Measurements from ENCODE around the gene SLC38A10.

The SLC38A10 gene

DNA sequence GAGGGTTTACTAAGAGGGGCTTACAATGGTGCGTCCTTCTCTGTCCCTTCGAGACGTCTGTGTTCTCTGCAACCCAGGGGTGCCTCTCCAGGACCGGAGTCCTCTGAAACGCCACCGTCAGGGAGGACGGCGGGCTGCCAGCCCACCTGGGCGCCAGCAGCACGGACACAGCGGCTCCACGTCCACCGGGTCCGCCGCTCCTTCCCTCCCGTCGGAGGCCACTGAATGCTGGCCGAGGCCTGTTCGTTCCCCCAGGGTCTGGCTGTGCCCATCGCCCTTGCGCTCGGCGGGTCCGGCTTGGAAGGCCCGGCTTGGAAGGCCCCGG, 56.7 kb downstream of the SLC38A10 start:
- H3K4me3 ChIP-seq (ENCODE audit: insufficient read depth in 1 of 2, low read depth in 1 of 2, low read length in 2 of 2), result peak overlapping the region; percentile 93 to 98
- H3K4ac ChIP-seq (ENCODE audit: low read depth in 1 of 2, low read length in 2 of 2), result peak overlapping the region in 1 of 2 experiments; percentile 84
- H3K18ac ChIP-seq (ENCODE audit: low read depth in 1 of 2, low read length in 2 of 2), result peak overlapping the region in 1 of 2 experiments; percentile 74

DNA sequence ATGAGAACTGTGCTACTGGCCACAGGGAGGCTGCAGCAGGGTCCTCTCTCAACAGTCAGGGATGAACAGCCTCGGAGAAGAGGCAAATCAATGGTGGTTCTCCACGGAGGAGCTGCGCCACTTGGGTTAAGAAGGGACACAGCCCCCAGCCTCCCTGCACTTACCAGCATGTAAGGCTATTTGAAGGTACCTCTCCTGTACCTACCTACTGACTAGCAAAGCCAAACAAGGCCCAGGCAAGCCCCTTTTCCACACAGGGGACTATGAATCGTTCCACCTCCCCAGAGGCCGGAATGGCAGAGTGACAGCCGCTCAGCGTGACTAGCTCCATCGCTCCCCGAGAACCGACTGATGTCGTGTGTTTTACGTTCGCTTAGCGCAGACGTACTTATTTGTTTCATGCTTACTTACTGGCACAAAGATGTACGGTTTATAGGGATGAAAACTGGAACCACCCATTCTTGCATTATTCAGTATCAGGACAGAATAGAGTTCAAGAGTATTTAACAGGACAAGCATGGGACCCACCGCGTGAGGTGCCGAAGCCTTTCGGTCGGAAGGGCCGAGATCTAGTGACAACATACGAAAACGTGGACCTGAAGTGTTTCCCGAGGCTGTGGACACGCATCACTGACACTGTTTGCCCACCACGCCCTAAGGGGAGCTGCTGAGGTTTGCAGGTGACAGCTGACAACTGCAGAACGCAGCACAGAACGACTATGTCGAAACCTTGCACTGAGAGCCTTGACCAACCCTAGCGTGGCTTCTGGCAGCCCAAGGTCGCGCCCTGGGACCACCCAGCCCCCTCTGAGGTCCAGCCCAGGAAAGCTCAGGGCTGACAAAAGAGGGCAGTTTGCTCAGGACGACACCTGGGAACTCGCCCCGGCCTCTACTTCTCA, 57.3 kb downstream of the SLC38A10 start:
- H3K4ac ChIP-seq (ENCODE audit: low read depth in 1 of 2, low read length in 2 of 2), result no peak overlapping the region
- 66% methylated on average over 36 of the region's 36 CpGs for WGBS
- DNase-seq, result no peak
- peak overlapping the region; percentile 92 for H3K4me2 ChIP-seq (ENCODE audit: low read length, poor library complexity, severe bottlenecking)
- H2BK12ac ChIP-seq (ENCODE audit: low read length in 2 of 2), result no peak overlapping the region
- H3K18ac ChIP-seq (ENCODE audit: low read depth in 1 of 2, low read length in 2 of 2), result no peak overlapping the region
- H3K9me3 ChIP-seq (ENCODE audit: control insufficient read depth, low read length), result no peaks in the 10 kb centered on the region
- peak overlapping the region; percentile 93 for H3K9ac ChIP-seq (ENCODE audit: low read length)
- no peak overlapping the region for H2BK15ac ChIP-seq (ENCODE audit: low read depth, poor library complexity, severe bottlenecking)
- H3K4me3 ChIP-seq (ENCODE audit: insufficient read depth in 1 of 2, low read depth in 1 of 2, low read length in 2 of 2), result peak overlapping the region; percentile 93 to 98
- H3K4me1 ChIP-seq (ENCODE audit: control insufficient read depth, insufficient read depth, low read depth, low read length), result peaks cover 43% of the 10 kb centered on the region
- no peak overlapping the region for H2AK5ac ChIP-seq (ENCODE audit: low read length, severe bottlenecking)
- H2AFZ ChIP-seq (ENCODE audit: low read depth, low read length), result peak overlapping the region; percentile 15
- peaks cover 17 to 65% of the 10 kb centered on the region in 2 experiments for H3K36me3 ChIP-seq (ENCODE audit: control insufficient read depth in 1 of 2, insufficient read depth in 2 of 2, low read depth in 1 of 2, low read length in 2 of 2)
- no peaks in the 10 kb centered on the region for H3K27me3 ChIP-seq (ENCODE audit: control insufficient read depth in 1 of 2, insufficient read depth in 1 of 2, low read length in 2 of 2)
- H3K79me1 ChIP-seq (replicated peaks; ENCODE audit: low read length, poor library complexity, severe bottlenecking), result peaks cover 71% of the 10 kb centered on the region
- no peak overlapping the region for H4K8ac ChIP-seq (ENCODE audit: low read length)
- no peak overlapping the region for H2BK5ac ChIP-seq (ENCODE audit: low read depth, low read length, poor library complexity, severe bottlenecking)
- no peak overlapping the region for H4K91ac ChIP-seq (ENCODE audit: low read length)
- H2BK120ac ChIP-seq (ENCODE audit: low read depth, low read length), result no peak overlapping the region
- H3K23ac ChIP-seq (ENCODE audit: low read length in 2 of 2), result peak overlapping the region in 1 of 2 experiments; percentile 57
- peak overlapping the region in 1 of 2 experiments; percentile 19 for H3K14ac ChIP-seq (ENCODE audit: low read length in 2 of 2)
- no peak overlapping the region for H3K27ac ChIP-seq (ENCODE audit: low read length, poor library complexity, severe bottlenecking)

More for the DNA sequence above, 56.7 kb downstream of the SLC38A10 start:
- Histone ChIP-seq H3K14ac (ENCODE audit: low read length in 2 of 2) (peak overlapping the region in 1 of 2 experiments; percentile 94), H4K8ac (ENCODE audit: low read length) (peak overlapping the region; percentile 82), H3K4me2 (ENCODE audit: low read length, poor library complexity, severe bottlenecking) (peak overlapping the region; percentile 92), H2BK12ac (ENCODE audit: low read length in 2 of 2) (peak overlapping the region in 1 of 2 experiments; percentile 11), H2BK15ac (ENCODE audit: low read depth, poor library complexity, severe bottlenecking) (no peak overlapping the region), H2BK120ac (ENCODE audit: low read depth, low read length) (peak overlapping the region; percentile 43), H3K27me3 (ENCODE audit: control insufficient read depth in 1 of 2, insufficient read depth in 1 of 2, low read length in 2 of 2) (no peaks in the 10 kb centered on the region), H3K23ac (ENCODE audit: low read length in 2 of 2) (peak overlapping the region in 1 of 2 experiments; percentile 99), H3K9ac (ENCODE audit: low read length) (peak overlapping the region; percentile 93), H3K27ac (ENCODE audit: low read length, poor library complexity, severe bottlenecking) (no peak overlapping the region), H4K91ac (ENCODE audit: low read length) (peak overlapping the region; percentile 81), H3K36me3 (ENCODE audit: control insufficient read depth in 1 of 2, insufficient read depth in 2 of 2, low read depth in 1 of 2, low read length in 2 of 2) (peaks cover 17 to 65% of the 10 kb centered on the region in 2 experiments), H3K79me1 (replicated peaks; ENCODE audit: low read length, poor library complexity, severe bottlenecking) (peaks cover 70% of the 10 kb centered on the region), H3K4me1 (ENCODE audit: control insufficient read depth, insufficient read depth, low read depth, low read length) (peaks cover 43% of the 10 kb centered on the region), H3K9me3 (ENCODE audit: control insufficient read depth, low read length) (no peaks in the 10 kb centered on the region), H2BK5ac (ENCODE audit: low read depth, low read length, poor library complexity, severe bottlenecking) (no peak overlapping the region), H2AFZ (ENCODE audit: low read depth, low read length) (peak overlapping the region; percentile 83), H2AK5ac (ENCODE audit: low read length, severe bottlenecking) (no peak overlapping the region)
- WGBS, result 1% methylated on average over 26 of the region's 26 CpGs
- DNase-seq, result no peak

DNA sequence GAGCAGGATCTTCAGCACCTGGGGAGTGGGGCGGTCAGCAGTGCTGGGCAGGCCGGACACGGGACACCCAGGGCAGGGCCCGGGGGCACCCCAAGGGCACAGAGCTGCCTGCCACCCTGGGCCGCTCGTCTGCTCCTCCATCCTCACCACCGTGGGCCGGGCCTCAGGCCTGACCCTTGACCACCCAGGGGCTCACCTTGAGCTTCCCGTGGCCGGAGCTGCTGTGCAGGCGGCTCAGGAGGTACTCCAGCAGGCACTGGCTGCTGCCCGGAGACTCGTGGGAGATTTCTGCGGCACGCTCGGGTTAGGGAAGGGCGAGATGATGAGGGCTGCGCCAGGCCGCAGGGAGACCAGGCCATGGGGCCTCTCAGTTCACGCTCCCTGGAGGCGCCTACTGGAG, 58.3 kb downstream of the SLC38A10 start:
- Histone ChIP-seq H4K8ac (ENCODE audit: low read length) (no peak overlapping the region), H3K27me3 (ENCODE audit: control insufficient read depth in 1 of 2, insufficient read depth in 1 of 2, low read length in 2 of 2) (no peaks in the 10 kb centered on the region), H3K9me3 (ENCODE audit: control insufficient read depth, low read length) (no peaks in the 10 kb centered on the region), H3K14ac (ENCODE audit: low read length in 2 of 2) (no peak overlapping the region), H3K36me3 (ENCODE audit: control insufficient read depth in 1 of 2, insufficient read depth in 2 of 2, low read depth in 1 of 2, low read length in 2 of 2) (peaks cover 12 to 66% of the 10 kb centered on the region in 2 experiments), H3K23ac (ENCODE audit: low read length in 2 of 2) (no peak overlapping the region), H3K27ac (ENCODE audit: low read length, poor library complexity, severe bottlenecking) (no peak overlapping the region), H2BK5ac (ENCODE audit: low read depth, low read length, poor library complexity, severe bottlenecking) (no peak overlapping the region), H3K79me1 (replicated peaks; ENCODE audit: low read length, poor library complexity, severe bottlenecking) (peaks cover 75% of the 10 kb centered on the region), H4K91ac (ENCODE audit: low read length) (no peak overlapping the region), H3K4me3 (ENCODE audit: insufficient read depth in 1 of 2, low read depth in 1 of 2, low read length in 2 of 2) (no peak overlapping the region), H2BK15ac (ENCODE audit: low read depth, poor library complexity, severe bottlenecking) (no peak overlapping the region), H3K9ac (ENCODE audit: low read length) (peak overlapping the region; percentile 32), H3K4me2 (ENCODE audit: low read length, poor library complexity, severe bottlenecking) (no peak overlapping the region), H3K18ac (ENCODE audit: low read depth in 1 of 2, low read length in 2 of 2) (no peak overlapping the region), H2BK12ac (ENCODE audit: low read length in 2 of 2) (no peak overlapping the region), H3K4ac (ENCODE audit: low read depth in 1 of 2, low read length in 2 of 2) (no peak overlapping the region), H2BK120ac (ENCODE audit: low read depth, low read length) (no peak overlapping the region), H2AFZ (ENCODE audit: low read depth, low read length) (no peak overlapping the region), H3K4me1 (ENCODE audit: control insufficient read depth, insufficient read depth, low read depth, low read length) (peaks cover 40% of the 10 kb centered on the region), H2AK5ac (ENCODE audit: low read length, severe bottlenecking) (no peak overlapping the region)
- DNase-seq, result no peak
- WGBS, result 98% methylated on average over 21 of the region's 21 CpGs
